IMR-90 (cell line): Measurements from ENCODE around the gene ZNF280B. TPM values are rescaled to one million over a fixed set of nuclear protein-coding genes. Genes with fewer than 3 reads are reported as not detected.
"Not testable (repeated sequence)": the region's sequence is repeated elsewhere in the genome, so short reads cannot be mapped to it uniquely, and the experiment has no call there.

Source experiments
- ATAC-seq: fragments of 200-7000 bp; cut with Tn5 transposase; 2 replicates; pipeline ENCODE4 v1.9.1; 2020; ENCODE audit warnings: low read depth, mild to moderate bottlenecking, moderate library complexity
- BruUV-seq: library from RNA; stranded (reverse); fragments of 400-500 nt; replicated peaks from 2 replicates; lab custom pipeline; 2021; lab: Mats Ljungman, UMichigan
- CTCF ChIA-PET: fragments of 300-600 bp; formaldehyde crosslinking; extraction: SDS; loops from one replicate; lab custom pipeline; 2021; ENCODE audit warnings: antibody characterized with exemption; lab: Yijun Ruan, JAX
- POLR2A ChIA-PET: fragments of 300-600 bp; sonication (Branson Sonifier 250); formaldehyde crosslinking; loops from one replicate; lab custom pipeline; 2022; ENCODE audit warnings: antibody characterized with exemption; ENCODE audit not compliant: unreplicated experiment; lab: Charles Lee
- DNase-seq: peaks from one replicate; pipeline ENCODE4 v3.0.0; 2013
- H2AFZ ChIP-seq: replicated peaks from 2 replicates; pipeline ENCODE3; 2013; ENCODE audit warnings: low read length, mild to moderate bottlenecking; ENCODE audit not compliant: poor library complexity
- H2AK5ac ChIP-seq: 2 replicates; pipeline ENCODE4 v1.6.1; 2013; ENCODE audit warnings: low read depth, low read length, inconsistent platforms
- H2AK9ac ChIP-seq: replicated peaks from 2 replicates; pipeline ENCODE3; 2013; ENCODE audit warnings: mild to moderate bottlenecking, low read depth, low read length, moderate library complexity; ENCODE audit not compliant: poor library complexity
- H2BK120ac ChIP-seq: 2 replicates; pipeline ENCODE4 v1.6.1; 2013; ENCODE audit warnings: low read depth, low read length, inconsistent platforms
- H2BK15ac ChIP-seq: 3 replicates; pipeline ENCODE4 v1.6.1; 2013; ENCODE audit warnings: low read depth, low read length, inconsistent platforms
- H2BK20ac ChIP-seq: 2 replicates; pipeline ENCODE4 v1.6.1; 2013; ENCODE audit warnings: low read depth, mild to moderate bottlenecking, inconsistent platforms, low read length, moderate library complexity
- H2BK5ac ChIP-seq: 2 replicates; pipeline ENCODE4 v1.6.1; 2013; ENCODE audit warnings: mild to moderate bottlenecking, low read depth, low read length, inconsistent platforms; ENCODE audit not compliant: poor library complexity, severe bottlenecking
- H3K14ac ChIP-seq: replicated peaks from 2 replicates; pipeline ENCODE4 v1.6.1; 2013; ENCODE audit warnings: low read depth, low read length, inconsistent platforms
- H3K18ac ChIP-seq: 2 replicates; pipeline ENCODE4 v1.6.1; 2013; ENCODE audit warnings: low read depth, low read length, control low read depth
- H3K23ac ChIP-seq: 2 replicates; pipeline ENCODE4 v1.6.1; 2013; ENCODE audit warnings: low read depth, low read length, inconsistent platforms
- H3K27ac ChIP-seq: 2 replicates; pipeline ENCODE4 v1.5.1; 2013; ENCODE audit warnings: mild to moderate bottlenecking, control low read depth, low read length; ENCODE audit not compliant: insufficient read depth
- H3K27me3 ChIP-seq: 2 replicates; pipeline ENCODE4 v1.6.1; 2013; ENCODE audit warnings: low read length; ENCODE audit not compliant: control insufficient read depth, insufficient read depth
- H3K36me3 ChIP-seq: 2 replicates; pipeline ENCODE4 v1.6.1; 2013; ENCODE audit warnings: low read length, mixed read lengths; ENCODE audit not compliant: control insufficient read depth, insufficient read depth
- H3K4ac ChIP-seq: 2 replicates; pipeline ENCODE4 v1.6.1; 2013; ENCODE audit warnings: low read depth, low read length, inconsistent platforms
- H3K4me1 ChIP-seq: 2 replicates; pipeline ENCODE4 v1.6.1; 2013; ENCODE audit warnings: low read length, mixed read lengths; ENCODE audit not compliant: control insufficient read depth, insufficient read depth
- H3K4me2 ChIP-seq: 2 replicates; pipeline ENCODE4 v1.6.1; 2013; ENCODE audit warnings: low read depth, mild to moderate bottlenecking, control low read depth, low read length, moderate library complexity
- H3K4me3 ChIP-seq: 2 replicates; pipeline ENCODE4 v1.5.1; 2013; ENCODE audit warnings: low read depth, mild to moderate bottlenecking, control low read depth, low read length, moderate library complexity; ENCODE audit not compliant: insufficient read depth
- H3K56ac ChIP-seq: 2 replicates; pipeline ENCODE4 v1.6.1; 2013; ENCODE audit warnings: low read length, inconsistent platforms; ENCODE audit not compliant: insufficient read depth; ENCODE audit errors: extremely low read depth
- H3K79me1 ChIP-seq, 2 experiments: 2 replicates each; pipeline ENCODE4 v1.6.1; 2013; ENCODE audit warnings: low read length in 2 of 2, inconsistent platforms in 1 of 2, low read depth in 1 of 2
- H3K9ac ChIP-seq: 2 replicates; pipeline ENCODE4 v1.6.1; 2013; ENCODE audit warnings: low read depth, low read length, control low read depth
- H3K9me1 ChIP-seq: 2 replicates; pipeline ENCODE4 v1.6.1; 2013; ENCODE audit warnings: low read length, inconsistent platforms; ENCODE audit not compliant: insufficient read depth
- H3K9me3 ChIP-seq: 2 replicates; pipeline ENCODE4 v1.6.1; 2013; ENCODE audit warnings: low read length; ENCODE audit not compliant: control insufficient read depth, insufficient read depth
- H4K20me1 ChIP-seq: 2 replicates; pipeline ENCODE4 v1.6.1; 2013; ENCODE audit warnings: low read length, inconsistent platforms; ENCODE audit not compliant: insufficient read depth
- H4K5ac ChIP-seq: 2 replicates; pipeline ENCODE4 v1.6.1; 2013; ENCODE audit warnings: mild to moderate bottlenecking, low read depth, low read length, control low read depth
- H4K8ac ChIP-seq, 2 experiments: 2 replicates each; pipeline ENCODE4 v1.6.1; 2013; ENCODE audit warnings: low read depth in 2 of 2, low read length in 2 of 2, control low read depth in 1 of 2, inconsistent platforms in 1 of 2
- H4K91ac ChIP-seq: 2 replicates; pipeline ENCODE4 v1.6.1; 2013; ENCODE audit warnings: low read depth, low read length, inconsistent platforms; ENCODE audit not compliant: insufficient read depth
- WGBS, 2 experiments: methylation state at CpG; one replicate each; pipeline versions ENCODE4 v1.1.5 to v1.1.7; 2013; ENCODE audit warnings: missing lambda C conversion rate in 2 of 2; ENCODE audit not compliant: insufficient read length in 1 of 2; ENCODE audit errors: extremely low coverage in 2 of 2; 5-methylcytosine and 5-hydroxymethylcytosine counted together
- dilution Hi-C: fragments of 300-500 bp; cut with HindIII; formaldehyde crosslinking; loops from one replicate; pipeline ENCODE4 v1.14.3; 2018; ENCODE audit warnings: low sequenced_read_pairs; ENCODE audit not compliant: unreplicated experiment
- in situ Hi-C: fragments of 300-500 bp; cut with MboI; formaldehyde crosslinking; loops from 3 replicates; pipeline ENCODE4 v1.14.3; 2019; ENCODE audit warnings: low sequenced_read_pairs, inconsistent platforms, mixed read lengths
- intact Hi-C: fragments of 100-400 bp; cut with micrococcal nuclease; formaldehyde crosslinking; loops from 2 replicates; pipeline ENCODE4 v1.10.0; 2022
- polyA plus RNA-seq, 3 experiments: library from polyadenylated mRNA; depleted of rRNA; stranded (reverse); fragments of >200 nt; gene quantifications; 2 replicates each; pipeline ENCODE4 v1.2.3, GENCODE V29; 2012; ENCODE audit warnings: low replicate concordance in 1 of 3
- total RNA-seq: library from RNA; depleted of rRNA; stranded (reverse); fragments of >200 nt; gene quantifications from 2 replicates; pipeline ENCODE4 v1.2.3, GENCODE V29; 2012

ZNF280B gene
- total and polyA plus RNA-seq, 2 of the 4 experiments (the other 2 are of a cell fraction) = 0.65 to 1.4 TPM

DNA sequence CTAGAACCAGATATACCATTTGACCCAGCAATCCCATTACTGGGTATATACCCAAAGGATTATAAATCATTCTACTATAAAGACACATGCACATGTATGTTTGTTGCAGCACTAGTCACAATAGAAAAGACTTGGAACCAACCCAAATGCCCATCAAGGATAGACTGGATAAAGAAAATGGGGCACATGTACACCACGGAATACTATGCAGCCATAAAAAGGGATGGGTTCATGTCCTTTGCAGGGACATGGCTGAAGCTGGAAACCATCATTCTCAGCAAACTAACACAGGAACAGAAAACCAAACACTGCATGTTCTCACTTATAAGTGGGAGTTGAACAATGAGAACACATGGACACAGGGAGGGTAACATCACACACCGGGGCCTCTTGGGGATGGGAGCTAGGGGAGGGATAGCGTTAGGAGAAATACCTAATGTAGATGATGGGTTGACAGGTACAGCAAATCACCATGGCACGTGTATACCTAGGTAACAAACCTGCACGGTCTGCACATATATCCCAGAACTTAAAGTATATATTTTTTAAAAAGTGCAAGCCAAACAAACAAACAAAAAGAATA is 64.4 kb downstream of the ZNF280B start:
- H3K36me3 ChIP-seq, H3K56ac ChIP-seq, H3K4me3 ChIP-seq, H3K23ac ChIP-seq, H2BK120ac ChIP-seq, intact Hi-C loops, H3K27me3 ChIP-seq, ATAC-seq, H3K9me1 ChIP-seq, H2AK9ac ChIP-seq, H3K79me1 ChIP-seq, H4K8ac ChIP-seq, H3K18ac ChIP-seq, H2AK5ac ChIP-seq, H3K4ac ChIP-seq, H4K5ac ChIP-seq, H4K91ac ChIP-seq, H2AFZ ChIP-seq, H3K27ac ChIP-seq, H3K14ac ChIP-seq, CTCF ChIA-PET, H2BK5ac ChIP-seq, BruUV-seq, H3K9me3 ChIP-seq, in situ Hi-C loops, H4K20me1 ChIP-seq, H2BK15ac ChIP-seq, H3K4me1 ChIP-seq, H3K4me2 ChIP-seq, DNase-seq, dilution Hi-C loops, H3K9ac ChIP-seq, POLR2A ChIA-PET, H2BK20ac ChIP-seq: not testable (repeated sequence)
- WGBS, 2 experiments = no CpG with 5 or more reads among the region's 5 CpGs
